Neuron (in vitro differentiated cells): ENCODE data around the gene NAALADL2.

Source experiments
- H2AFZ ChIP-seq: one replicate; pipeline ENCODE4 v1.6.1; 2013; ENCODE audit warnings: low read depth, mild to moderate bottlenecking, inconsistent platforms, low read length, moderate library complexity
- H3K27me3 ChIP-seq: one replicate; pipeline ENCODE4 v1.6.1; 2013; ENCODE audit warnings: low read length; ENCODE audit not compliant: insufficient read depth
- H3K36me3 ChIP-seq: one replicate; pipeline ENCODE4 v1.6.1; 2013; ENCODE audit warnings: low read length; ENCODE audit not compliant: insufficient read depth
- H3K4me1 ChIP-seq: one replicate; pipeline ENCODE4 v1.6.1; 2013; ENCODE audit warnings: low read length; ENCODE audit not compliant: insufficient read depth
- H3K4me3 ChIP-seq: 2 replicates; pipeline ENCODE4 v1.5.1; 2013; ENCODE audit warnings: mild to moderate bottlenecking, low read length, moderate library complexity
- H3K9me3 ChIP-seq: one replicate; pipeline ENCODE4 v1.6.1; 2013; ENCODE audit warnings: low read length

The NAALADL2 gene

DNA sequence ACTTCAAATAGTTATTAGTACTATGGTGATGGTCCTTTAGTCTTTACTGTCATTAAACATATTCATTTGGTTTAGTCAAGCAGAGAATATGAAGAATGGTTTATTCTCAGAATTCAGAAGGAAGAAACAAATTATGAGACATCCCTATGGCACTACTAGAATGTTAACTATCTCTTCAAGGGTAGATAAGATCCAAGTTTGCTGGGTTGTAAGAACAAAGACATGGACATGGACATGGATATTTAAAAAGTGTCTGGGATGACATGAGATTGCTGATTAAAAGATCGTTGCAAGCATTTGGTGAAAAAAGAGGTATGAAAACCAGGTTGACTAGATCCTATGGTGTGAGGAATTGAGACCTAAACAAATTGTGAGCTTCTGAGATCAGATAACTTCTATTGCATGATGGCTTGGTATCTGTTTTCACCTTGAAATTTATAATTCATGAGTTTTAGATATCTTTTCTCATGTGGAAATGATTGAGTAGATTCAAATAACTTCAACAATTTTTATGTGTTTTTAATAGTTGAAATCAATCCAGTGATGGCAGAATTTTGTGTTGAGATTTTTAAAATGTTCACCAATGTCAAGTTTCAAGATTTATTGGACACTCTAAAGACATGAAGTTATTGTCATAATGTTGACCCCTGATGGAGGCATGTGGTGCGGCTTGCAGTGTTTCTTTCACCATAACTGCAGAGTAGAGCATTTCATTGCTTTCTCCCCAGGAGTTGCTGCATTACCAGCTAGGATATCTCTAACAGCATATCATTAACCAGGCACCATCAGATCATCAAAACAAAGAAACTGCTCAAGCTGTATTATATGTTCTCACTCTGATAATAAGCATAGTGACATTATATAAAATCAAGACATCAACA is 72.6 kb downstream of the NAALADL2 start:
- Histone ChIP-seq H3K9me3 (no peaks in the 10 kb centered on the region), H2AFZ (no peak overlapping the region), H3K27me3 (no peaks in the 10 kb centered on the region), H3K4me1 (no peaks in the 10 kb centered on the region), H3K4me3 (no peak overlapping the region), H3K36me3 (no peaks in the 10 kb centered on the region)

DNA sequence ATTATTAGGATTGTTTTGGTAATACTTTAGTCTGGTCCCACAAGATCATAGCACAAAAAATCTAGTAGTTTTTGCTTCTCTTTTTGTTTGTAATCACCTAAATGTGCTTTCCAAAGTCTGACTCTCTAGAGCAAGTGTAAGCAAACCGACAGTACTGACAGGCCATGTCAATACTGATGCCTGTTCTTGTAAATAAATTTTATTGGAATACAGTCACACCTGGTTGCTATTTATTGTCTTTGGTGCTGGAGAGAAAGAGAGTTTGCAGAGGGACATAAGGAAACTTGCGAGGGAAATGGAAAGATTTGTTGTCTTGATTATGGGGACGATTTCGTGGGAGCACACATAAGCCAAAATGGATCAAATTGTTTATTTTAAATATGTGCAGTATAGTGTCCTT is 77.5 kb downstream of the NAALADL2 start:
- Histone ChIP-seq H3K9me3 (no peaks in the 10 kb centered on the region), H3K27me3 (no peaks in the 10 kb centered on the region), H3K4me1 (peaks cover 2% of the 10 kb centered on the region), H3K4me3 (no peak overlapping the region), H2AFZ (no peak overlapping the region), H3K36me3 (no peaks in the 10 kb centered on the region)

GRCh38 chr3:174937478-174937877 is 78.3 kb downstream of the NAALADL2 start:
- Histone ChIP-seq H2AFZ (no peak overlapping the region), H3K4me3 (no peak overlapping the region), H3K36me3 (no peaks in the 10 kb centered on the region), H3K9me3 (no peaks in the 10 kb centered on the region), H3K27me3 (no peaks in the 10 kb centered on the region), H3K4me1 (peaks cover 2% of the 10 kb centered on the region)

DNA sequence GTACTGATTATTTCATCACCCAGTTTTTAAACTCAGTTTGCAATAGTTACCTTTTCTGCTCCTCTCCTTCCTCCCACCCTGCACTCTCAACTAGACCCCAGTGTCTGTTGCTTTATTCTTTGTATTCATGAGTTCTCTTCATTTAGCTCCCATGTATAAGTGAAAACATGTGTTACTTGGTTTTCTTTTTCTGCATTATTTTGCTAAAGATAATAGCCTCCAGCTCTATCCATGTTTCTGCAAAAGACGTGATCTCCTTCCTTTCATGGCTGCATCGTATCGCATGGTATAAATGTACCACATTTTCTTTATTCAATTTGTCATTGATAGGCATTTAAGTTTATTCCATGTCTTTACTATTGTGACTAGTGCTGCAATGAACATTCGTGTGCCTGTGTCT is 79.0 kb downstream of the NAALADL2 start:
- Histone ChIP-seq H3K4me1 (peaks cover 2% of the 10 kb centered on the region), H3K4me3 (no peak overlapping the region), H3K27me3 (no peaks in the 10 kb centered on the region), H3K36me3 (no peaks in the 10 kb centered on the region), H3K9me3 (no peaks in the 10 kb centered on the region), H2AFZ (no peak overlapping the region)

- H3K36me3 ChIP-seq: no peaks in the 10 kb centered on the region
Measured at GRCh38 chr3:174940151-174940550, 81.0 kb downstream of the NAALADL2 start.

GRCh38 chr3:174945276-174945675 is 86.1 kb downstream of the NAALADL2 start:
- H3K36me3 ChIP-seq: no peaks in the 10 kb centered on the region
- no peak overlapping the region for H3K4me3 ChIP-seq
- H3K27me3 ChIP-seq: no peaks in the 10 kb centered on the region
- no peaks in the 10 kb centered on the region for H3K9me3 ChIP-seq
- no peaks in the 10 kb centered on the region for H3K4me1 ChIP-seq
- H2AFZ ChIP-seq: no peak overlapping the region

More at GRCh38 chr3:174940151-174940550, 81.0 kb downstream of the NAALADL2 start:
- Histone ChIP-seq H3K27me3 (no peaks in the 10 kb centered on the region), H3K4me1 (peaks cover 2% of the 10 kb centered on the region), H3K4me3 (no peak overlapping the region), H2AFZ (no peak overlapping the region), H3K9me3 (no peaks in the 10 kb centered on the region)

GRCh38 chr3:174945951-174946350 is 86.8 kb downstream of the NAALADL2 start:
- no peaks in the 10 kb centered on the region for H3K27me3 ChIP-seq
- H3K9me3 ChIP-seq: no peaks in the 10 kb centered on the region
- H3K36me3 ChIP-seq: no peaks in the 10 kb centered on the region
- no peak overlapping the region for H3K4me3 ChIP-seq
- H3K4me1 ChIP-seq: no peaks in the 10 kb centered on the region
- H2AFZ ChIP-seq: no peak overlapping the region

GRCh38 chr3:174949523-174949922 is 90.4 kb downstream of the NAALADL2 start:
- Histone ChIP-seq H3K4me3 (no peak overlapping the region), H2AFZ (no peak overlapping the region), H3K27me3 (no peaks in the 10 kb centered on the region), H3K4me1 (no peaks in the 10 kb centered on the region), H3K9me3 (no peaks in the 10 kb centered on the region), H3K36me3 (no peaks in the 10 kb centered on the region)

DNA sequence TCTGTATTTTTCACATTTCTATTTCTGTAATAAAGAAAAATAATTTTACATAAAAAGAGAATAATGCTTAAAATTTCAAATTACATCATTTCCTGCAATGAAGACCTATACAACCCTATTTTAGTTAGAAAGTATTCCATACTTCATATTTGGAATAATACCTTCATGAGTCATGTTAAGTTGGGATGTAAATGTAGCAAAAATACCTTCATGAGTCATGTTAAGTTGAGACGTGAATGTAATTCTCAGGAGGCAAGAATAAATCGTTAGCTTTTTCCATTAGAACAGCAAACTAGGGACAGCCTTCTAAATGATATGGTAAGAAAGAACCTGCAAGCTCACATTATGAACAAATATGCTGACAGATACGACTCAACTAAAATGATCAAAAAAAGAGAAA is 91.9 kb downstream of the NAALADL2 start:
- Histone ChIP-seq H3K36me3 (no peaks in the 10 kb centered on the region), H3K27me3 (no peaks in the 10 kb centered on the region), H2AFZ (no peak overlapping the region), H3K4me1 (no peaks in the 10 kb centered on the region), H3K9me3 (no peaks in the 10 kb centered on the region), H3K4me3 (no peak overlapping the region)

DNA sequence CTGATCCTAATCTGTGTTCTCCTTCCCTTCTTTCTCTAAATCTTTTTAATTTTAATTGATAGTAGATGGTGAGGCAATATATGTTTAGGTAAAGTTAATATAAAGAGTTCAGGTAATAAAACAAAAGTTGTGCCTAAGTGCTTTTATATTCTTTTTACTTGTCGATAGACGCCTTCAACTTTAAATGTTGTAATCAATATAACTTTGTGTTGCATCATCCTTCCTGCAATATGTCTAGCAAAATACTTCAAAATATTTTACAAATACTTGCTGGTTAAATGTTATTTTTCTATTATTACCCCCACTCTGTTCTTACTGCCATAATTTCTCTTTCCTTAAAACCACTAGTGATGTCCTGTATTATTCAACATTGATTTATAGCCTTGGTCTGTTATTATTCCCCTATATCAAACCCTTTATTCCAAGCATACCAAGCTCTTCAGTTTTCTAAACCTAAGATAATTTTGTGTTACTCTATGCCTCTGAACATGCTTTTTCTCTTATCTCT is 92.4 kb downstream of the NAALADL2 start:
- no peaks in the 10 kb centered on the region for H3K4me1 ChIP-seq
- H3K36me3 ChIP-seq: no peaks in the 10 kb centered on the region
- no peak overlapping the region for H2AFZ ChIP-seq
- no peaks in the 10 kb centered on the region for H3K27me3 ChIP-seq
- no peaks in the 10 kb centered on the region for H3K9me3 ChIP-seq
- H3K4me3 ChIP-seq: no peak overlapping the region

DNA sequence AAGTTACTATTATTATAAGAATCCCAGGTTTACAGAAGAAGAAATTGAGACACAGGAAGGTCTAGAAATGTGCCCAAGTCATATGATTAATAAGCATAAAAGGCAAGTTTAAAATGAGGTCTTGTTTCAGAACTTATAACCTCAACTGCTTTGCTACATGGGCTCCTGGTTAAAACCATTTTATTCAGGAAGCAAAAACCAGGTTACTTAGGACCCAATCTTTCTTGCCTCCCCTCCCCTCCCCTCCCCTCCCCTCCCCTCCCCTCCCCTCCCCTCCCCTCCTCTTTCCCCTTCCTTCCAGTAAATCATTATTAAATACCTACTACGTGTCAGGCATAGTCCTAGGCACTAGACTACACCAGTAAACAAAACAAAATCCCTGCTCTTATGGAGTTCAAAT is 93.9 kb downstream of the NAALADL2 start:
- H3K9me3 ChIP-seq: no peaks in the 10 kb centered on the region
- H3K4me3 ChIP-seq: no peak overlapping the region
- no peaks in the 10 kb centered on the region for H3K36me3 ChIP-seq
- no peaks in the 10 kb centered on the region for H3K4me1 ChIP-seq
- no peak overlapping the region for H2AFZ ChIP-seq
- no peaks in the 10 kb centered on the region for H3K27me3 ChIP-seq

DNA sequence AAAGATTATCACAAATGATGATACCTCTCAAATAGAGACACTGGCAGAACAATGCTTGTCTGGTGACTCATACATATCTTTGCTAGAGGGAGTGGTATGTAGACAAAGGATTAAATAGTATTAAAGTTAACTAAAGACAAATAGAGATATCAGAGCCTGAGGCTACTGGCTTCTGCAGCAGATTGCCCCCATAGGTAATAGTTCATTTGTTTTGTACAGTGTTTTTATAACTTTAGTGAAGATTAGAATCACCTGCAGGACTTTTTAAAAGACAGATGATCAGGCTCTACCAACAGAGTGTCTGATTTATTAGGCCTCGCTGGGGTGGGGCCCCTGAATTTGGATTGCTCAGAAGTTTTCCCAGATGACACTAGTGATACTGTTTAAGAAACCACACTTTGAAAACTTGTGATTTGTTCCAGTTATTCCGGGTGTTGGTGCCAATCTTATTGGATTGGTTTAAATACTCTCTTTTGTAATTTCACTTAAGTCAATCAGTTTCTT is 96.4 kb downstream of the NAALADL2 start:
- Histone ChIP-seq H3K4me1 (no peaks in the 10 kb centered on the region), H3K4me3 (no peak overlapping the region), H3K27me3 (no peaks in the 10 kb centered on the region), H3K36me3 (no peaks in the 10 kb centered on the region), H3K9me3 (no peaks in the 10 kb centered on the region), H2AFZ (no peak overlapping the region)

DNA sequence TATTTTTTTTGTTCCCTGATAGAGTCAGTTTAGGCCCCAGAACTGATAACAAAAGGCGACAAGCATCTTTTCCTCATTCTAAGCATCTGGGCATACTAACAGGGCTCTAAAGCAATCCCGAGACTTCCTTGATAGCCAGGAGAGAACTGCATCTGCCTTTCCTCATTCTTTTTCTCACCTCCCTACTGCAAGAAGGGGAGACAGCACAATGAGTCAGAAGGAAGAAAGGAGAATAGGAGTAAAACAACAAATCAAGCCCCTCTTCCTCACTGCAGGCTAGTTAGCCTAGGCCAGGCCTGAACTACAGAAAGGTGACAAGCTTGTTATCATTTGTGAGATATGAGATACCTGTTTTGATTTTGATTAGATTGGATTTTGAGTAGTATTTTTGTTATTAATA is 97.9 kb downstream of the NAALADL2 start:
- no peak overlapping the region for H2AFZ ChIP-seq
- no peak overlapping the region for H3K4me3 ChIP-seq
- H3K4me1 ChIP-seq: no peaks in the 10 kb centered on the region
- no peaks in the 10 kb centered on the region for H3K36me3 ChIP-seq
- no peaks in the 10 kb centered on the region for H3K27me3 ChIP-seq
- H3K9me3 ChIP-seq: no peaks in the 10 kb centered on the region
